OCI-LY3 (cell line): ENCODE measurements around the gene IVD.

ENCODE experiments used
- H2AFZ ChIP-seq: fragments of 200-600, 300-600 bp; shearing (Covaris generic); 2 replicates; pipeline ENCODE4 v1.6.0; 2014; ENCODE audit warnings: antibody characterized with exemption, low read depth, low read length
- H3K27ac ChIP-seq: fragments of 200-600, 300-600 bp; sonication (generic); 2 replicates; pipeline ENCODE4 v1.5.1; 2014; ENCODE audit warnings: mild to moderate bottlenecking, low read length, moderate library complexity, mixed read lengths
- H3K27me3 ChIP-seq: fragments of 200-600, 300-600 bp; sonication (generic); 2 replicates; pipeline ENCODE4 v1.6.1; 2014; ENCODE audit warnings: low read depth, low read length, mixed read lengths
- H3K36me3 ChIP-seq: fragments of 200-600, 300-600 bp; sonication (generic); replicated peaks from 2 replicates; pipeline ENCODE3; 2014; ENCODE audit warnings: low read depth, low read length, mixed read lengths
- H3K4me1 ChIP-seq: fragments of 300-600, 200-600 bp; sonication (generic); 2 replicates; pipeline ENCODE4 v1.6.1; 2014; ENCODE audit warnings: low read length, mixed read lengths
- H3K4me2 ChIP-seq: fragments of 200-600, 300-600 bp; sonication (generic); 2 replicates; pipeline ENCODE4 v1.6.1; 2014; ENCODE audit warnings: low read length, mixed read lengths
- H3K4me3 ChIP-seq: fragments of 300-600, 200-600 bp; sonication (generic); 2 replicates; pipeline ENCODE4 v1.5.1; 2014; ENCODE audit warnings: antibody characterized with exemption, mild to moderate bottlenecking, low read length, moderate library complexity
- H3K79me2 ChIP-seq: fragments of 300-600, 200-600 bp; shearing (Covaris generic); 2 replicates; pipeline ENCODE4 v1.6.1; 2014; ENCODE audit warnings: mild to moderate bottlenecking, low read length, mixed read lengths
- H3K9ac ChIP-seq: fragments of 300-600, 200-600 bp; shearing (Covaris generic); 2 replicates; pipeline ENCODE4 v1.6.0; 2014; ENCODE audit warnings: mild to moderate bottlenecking, low read length, moderate library complexity
- H3K9me3 ChIP-seq: fragments of 200-600, 300-600 bp; shearing (Covaris generic); 2 replicates; pipeline ENCODE4 v1.6.1; 2014; ENCODE audit warnings: low read length, mixed read lengths; ENCODE audit not compliant: insufficient read depth
- H4K20me1 ChIP-seq: fragments of 200-600, 300-600 bp; sonication (generic); 2 replicates; pipeline ENCODE4 v1.6.1; 2016; ENCODE audit warnings: low read length, mixed read lengths; ENCODE audit not compliant: insufficient read depth
- EZH2phosphoT487 ChIP-seq: fragments of 200-600 bp; shearing (Covaris generic); IDR thresholded peaks from 2 replicates; pipeline ENCODE4 v1.6.1; 2018; ENCODE audit warnings: antibody characterized with exemption, mixed run types, low read depth
- TF ChIP-seq, protein P1 (sequence below): fragments of 200-600, 300-600 bp; sonication (generic); IDR thresholded peaks from 2 replicates; pipeline ENCODE4 v1.5.1; 2014; ENCODE audit warnings: antibody characterized with exemption, low read length, low read depth

IVD gene

GRCh38 chr15:40364251-40364650, 41.3 kb upstream of the IVD start:
- no peaks in the 10 kb centered on the region for H3K9me3 ChIP-seq
- peaks cover 22% of the 10 kb centered on the region for H3K4me1 ChIP-seq
- H2AFZ ChIP-seq: no peak overlapping the region
- no peak overlapping the region for H3K9ac ChIP-seq
- H4K20me1 ChIP-seq: 0 out of 2 replicates have a peak, but pooled peaks cover 5% of the 10 kb centered on the region
- no peaks in the 10 kb centered on the region for H3K27me3 ChIP-seq
- no peak overlapping the region for H3K4me3 ChIP-seq
- TF ChIP-seq, protein P1, sequence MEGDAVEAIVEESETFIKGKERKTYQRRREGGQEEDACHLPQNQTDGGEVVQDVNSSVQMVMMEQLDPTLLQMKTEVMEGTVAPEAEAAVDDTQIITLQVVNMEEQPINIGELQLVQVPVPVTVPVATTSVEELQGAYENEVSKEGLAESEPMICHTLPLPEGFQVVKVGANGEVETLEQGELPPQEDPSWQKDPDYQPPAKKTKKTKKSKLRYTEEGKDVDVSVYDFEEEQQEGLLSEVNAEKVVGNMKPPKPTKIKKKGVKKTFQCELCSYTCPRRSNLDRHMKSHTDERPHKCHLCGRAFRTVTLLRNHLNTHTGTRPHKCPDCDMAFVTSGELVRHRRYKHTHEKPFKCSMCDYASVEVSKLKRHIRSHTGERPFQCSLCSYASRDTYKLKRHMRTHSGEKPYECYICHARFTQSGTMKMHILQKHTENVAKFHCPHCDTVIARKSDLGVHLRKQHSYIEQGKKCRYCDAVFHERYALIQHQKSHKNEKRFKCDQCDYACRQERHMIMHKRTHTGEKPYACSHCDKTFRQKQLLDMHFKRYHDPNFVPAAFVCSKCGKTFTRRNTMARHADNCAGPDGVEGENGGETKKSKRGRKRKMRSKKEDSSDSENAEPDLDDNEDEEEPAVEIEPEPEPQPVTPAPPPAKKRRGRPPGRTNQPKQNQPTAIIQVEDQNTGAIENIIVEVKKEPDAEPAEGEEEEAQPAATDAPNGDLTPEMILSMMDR: no peak
- no peak for TF ChIP-seq EZH2phosphoT487
- no peaks in the 10 kb centered on the region for H3K79me2 ChIP-seq
- no peak overlapping the region for H3K4me2 ChIP-seq
- H3K36me3 ChIP-seq: no peaks in the 10 kb centered on the region
- H3K27ac ChIP-seq: no peak overlapping the region

GRCh38 chr15:40365016-40365415, 40.6 kb upstream of the IVD start:
- Histone ChIP-seq H3K36me3 (no peaks in the 10 kb centered on the region), H3K9me3 (no peaks in the 10 kb centered on the region), H3K9ac (no peak overlapping the region), H3K79me2 (no peaks in the 10 kb centered on the region), H3K4me2 (no peak overlapping the region), H3K27ac (no peak overlapping the region), H4K20me1 (0 out of 2 replicates have a peak, but pooled peaks cover 5% of the 10 kb centered on the region), H3K4me1 (peaks cover 22% of the 10 kb centered on the region), H3K27me3 (no peaks in the 10 kb centered on the region; the same call in 1 of the 2 replicates), H2AFZ (no peak overlapping the region), H3K4me3 (no peak overlapping the region)
- TF ChIP-seq, protein P1: no peak
- no peak for TF ChIP-seq EZH2phosphoT487

- Histone ChIP-seq H3K9me3 (no peaks in the 10 kb centered on the region), H3K4me1 (peaks cover 22% of the 10 kb centered on the region), H3K9ac (no peak overlapping the region), H2AFZ (no peak overlapping the region), H3K4me3 (no peak overlapping the region), H4K20me1 (0 out of 2 replicates have a peak, but pooled peaks cover 5% of the 10 kb centered on the region), H3K27ac (no peak overlapping the region), H3K79me2 (no peaks in the 10 kb centered on the region), H3K36me3 (no peaks in the 10 kb centered on the region), H3K27me3 (no peaks in the 10 kb centered on the region; the same call in 1 of the 2 replicates), H3K4me2 (no peak overlapping the region)
- TF ChIP-seq, protein P1: no peak
Observed at GRCh38 chr15:40365624-40366456, 39.8 kb upstream of the IVD start.

- Histone ChIP-seq H4K20me1 (no peaks in the 10 kb centered on the region), H3K79me2 (no peaks in the 10 kb centered on the region), H3K4me2 (peak overlapping the region; percentile 78), H2AFZ (no peak overlapping the region), H3K36me3 (no peaks in the 10 kb centered on the region), H3K27me3 (peaks cover 5% of the 10 kb centered on the region; the same call in 1 of the 2 replicates), H3K27ac (no peak overlapping the region), H3K4me3 (peak overlapping the region; percentile 88), H3K9me3 (no peaks in the 10 kb centered on the region), H3K9ac (peak overlapping the region; percentile 76; the same call in 1 of the 2 replicates), H3K4me1 (peaks cover 21% of the 10 kb centered on the region)
- TF ChIP-seq EZH2phosphoT487: no peak
Observed at GRCh38 chr15:40366457-40367370, 38.9 kb upstream of the IVD start.
